Measurements from ENCODE around the gene ZNRF1. TPM values are rescaled to one million over a fixed set of nuclear protein-coding genes. Genes with fewer than 3 reads are reported as not detected.

Gene ZNRF1
- total RNA-seq, 1 experiment from 2014 or later, result 52.3 TPM

GRCh38 chr16:75102595-75102994 lies 103.8 kb downstream of the ZNRF1 start:
- POLR2A ChIA-PET, result interaction anchor here (0.6 kb wide), 1 partner anchor 144 kb away, joined by 3 read pairs; no protein-coding TSS in a partner anchor
- no peaks in the 10 kb centered on the region for H3K36me3 ChIP-seq (ENCODE audit: control insufficient read depth, insufficient read depth, low read length)
- H3K4me1 ChIP-seq (ENCODE audit: control insufficient read depth, insufficient read depth, low read length), result peaks cover 13% of the 10 kb centered on the region
- H3K4me3 ChIP-seq (ENCODE audit: low read depth in 2 of 2, low read length in 2 of 2), result no peak overlapping the region
- H3K27ac ChIP-seq (ENCODE audit: low read length), result no peak overlapping the region
- CTCF ChIA-PET, result no interaction called here
- TF ChIP-seq TCF7L2 (IDR thresholded peaks at IDR 0.05; ENCODE audit: low read depth, low read length), result no peak
- no peak for TF ChIP-seq POLR2AphosphoS5 (IDR thresholded peaks at IDR 0.05; ENCODE audit: low read depth, low read length)
- no peak for TF ChIP-seq CTCF (IDR thresholded peaks at IDR 0.05)
- no peak for TF ChIP-seq SIN3A (IDR thresholded peaks at IDR 0.05; ENCODE audit: borderline replicate concordance, insufficient read depth, low read depth, low read length)
- no TSS peak for BruUV-seq (replicated peaks)
- in situ Hi-C loops (cut with HindIII; ENCODE audit: low pct_unique_long_range_greater_than_20kb, low sequenced_read_pairs), result no loop called here
- DNase-seq (ENCODE audit: low read depth, low spot score) (no peak), ATAC-seq (no peak)
- no peaks in the 10 kb centered on the region for H3K27me3 ChIP-seq (ENCODE audit: control insufficient read depth, insufficient read depth, low read length)
- no peaks in the 10 kb centered on the region for H3K9me3 ChIP-seq (ENCODE audit: control insufficient read depth, insufficient read depth, low read depth, low read length)
- intact Hi-C loops (cut with micrococcal nuclease; ENCODE audit: unreplicated experiment), result no loop called here

- no peaks in the 10 kb centered on the region for H3K27me3 ChIP-seq (ENCODE audit: control insufficient read depth, insufficient read depth, low read length)
- no peaks in the 10 kb centered on the region for H3K36me3 ChIP-seq (ENCODE audit: control insufficient read depth, insufficient read depth, low read length)
- no peaks in the 10 kb centered on the region for H3K9me3 ChIP-seq (ENCODE audit: control insufficient read depth, insufficient read depth, low read depth, low read length)
- no peak overlapping the region for H3K4me3 ChIP-seq (ENCODE audit: low read depth in 2 of 2, low read length in 2 of 2)
- BruUV-seq (replicated peaks), result no TSS peak
- in situ Hi-C loops (cut with HindIII; ENCODE audit: low pct_unique_long_range_greater_than_20kb, low sequenced_read_pairs), result no loop called here
- TF ChIP-seq CTCF (IDR thresholded peaks at IDR 0.05) (no peak), POLR2AphosphoS5 (IDR thresholded peaks at IDR 0.05; ENCODE audit: low read depth, low read length) (no peak), REST (IDR thresholded peaks at IDR 0.05; ENCODE audit: insufficient read depth in 1 of 2, low read depth in 2 of 2, low read length in 1 of 2) (no peak), TCF7L2 (IDR thresholded peaks at IDR 0.05; ENCODE audit: low read depth, low read length) (no peak), SIN3A (IDR thresholded peaks at IDR 0.05; ENCODE audit: borderline replicate concordance, insufficient read depth, low read depth, low read length) (no peak)
- ATAC-seq (no peak), DNase-seq (ENCODE audit: low read depth, low spot score) (no peak)
- peaks cover 26% of the 10 kb centered on the region for H3K4me1 ChIP-seq (ENCODE audit: control insufficient read depth, insufficient read depth, low read length)
- no peak overlapping the region for H3K27ac ChIP-seq (ENCODE audit: low read length)
- CTCF ChIA-PET, result no interaction called here
- intact Hi-C loops (cut with micrococcal nuclease; ENCODE audit: unreplicated experiment), result no loop called here
- POLR2A ChIA-PET, result no interaction called here
Measured at GRCh38 chr16:75103994-75104393, 105.2 kb downstream of the ZNRF1 start.
